SKM-1 treated with dmso at 0.1 percent for 144 hours (cell line): ENCODE data around the gene BHMT.
"Not testable (repeated sequence)": the region's sequence is repeated elsewhere in the genome, so short reads cannot be mapped to it uniquely, and the experiment has no call there.

Experiments
- DNase-seq: peaks from one replicate; lab custom pipeline; 2025; ENCODE audit not compliant: unreplicated experiment; lab: John Stamatoyannopoulos, UW

The BHMT gene

DNA sequence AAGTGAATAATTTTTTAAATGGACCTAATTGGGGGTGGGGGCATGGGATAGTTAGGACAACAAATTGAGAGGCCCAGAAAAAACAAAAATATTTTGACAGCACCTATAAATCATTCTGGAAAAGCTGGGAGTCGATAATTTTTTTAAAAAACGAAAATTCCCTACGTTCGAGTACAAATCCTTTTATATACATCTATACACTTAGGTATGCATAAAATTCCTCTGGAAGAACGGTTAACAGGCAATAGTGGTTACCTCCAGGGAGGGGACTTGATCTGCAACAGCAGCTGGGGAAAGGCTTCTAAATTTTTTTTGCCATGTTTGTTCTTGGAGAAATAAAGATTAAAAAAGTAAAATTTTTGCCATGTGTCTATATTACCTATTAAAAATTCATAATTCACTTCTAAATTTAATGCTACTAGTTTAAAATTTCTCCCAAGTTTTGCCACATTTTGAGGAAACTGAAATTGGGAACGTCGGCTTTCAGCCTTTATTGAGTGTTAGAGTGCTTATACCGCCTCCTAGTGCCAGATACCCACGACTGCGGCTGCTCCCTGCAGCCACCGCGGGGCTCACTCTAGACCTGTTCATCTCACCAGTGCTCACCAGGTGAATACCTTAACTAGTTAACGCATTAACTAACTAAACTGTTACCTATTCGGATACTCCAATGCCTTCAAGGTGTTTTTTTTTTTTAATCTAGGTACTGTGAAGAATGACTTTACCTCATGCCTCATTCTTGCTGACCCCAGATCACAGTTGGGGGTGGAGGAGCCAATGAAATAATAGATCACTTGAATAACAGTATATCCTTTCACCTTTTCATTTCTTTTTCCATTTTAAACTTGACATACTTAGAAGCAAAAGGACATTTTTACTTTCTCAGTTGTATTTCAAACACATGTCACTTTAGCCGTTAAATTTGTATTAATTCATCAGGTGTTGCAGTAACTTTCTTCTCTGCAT is 1.8 kb upstream of the BHMT start:
- DNase-seq, result peak; percentile 48

DNA sequence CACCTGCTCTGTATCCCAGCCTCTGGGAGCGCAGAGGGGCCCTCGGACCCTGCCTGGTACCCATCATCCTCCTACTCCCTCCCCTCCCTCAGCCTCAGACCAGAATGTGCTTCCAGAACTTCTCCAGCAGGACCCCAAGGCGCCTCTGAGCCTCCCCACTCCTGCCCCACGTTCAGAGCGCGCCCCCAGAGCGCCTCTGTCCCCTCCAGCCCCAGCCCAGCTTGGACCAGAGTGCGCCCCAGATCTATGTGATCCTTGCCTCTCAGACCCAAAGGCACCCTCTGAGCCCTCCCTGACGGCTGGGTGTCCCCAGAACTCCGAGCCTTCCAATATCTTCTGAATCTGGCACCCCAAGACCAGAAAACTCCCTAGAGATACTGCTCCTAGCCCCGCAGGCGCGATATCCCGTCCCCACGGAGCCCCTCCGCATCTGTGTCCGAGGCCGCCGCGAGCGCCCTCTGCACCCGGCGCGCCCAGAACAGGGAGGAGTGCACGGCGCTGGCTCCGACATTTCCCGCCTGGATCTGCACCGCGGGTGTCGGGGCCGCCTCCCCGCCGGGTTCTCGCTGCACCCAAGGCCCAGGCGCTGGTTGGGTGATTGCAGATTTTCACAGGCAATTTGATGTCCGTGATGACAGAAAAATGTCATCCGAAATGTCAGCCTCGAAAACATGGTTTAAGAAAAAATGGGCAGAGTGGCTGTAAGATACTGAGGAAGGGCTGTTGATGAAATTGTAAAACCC is 522 bp downstream of the BHMT start:
- DNase-seq, result no peak

DNA sequence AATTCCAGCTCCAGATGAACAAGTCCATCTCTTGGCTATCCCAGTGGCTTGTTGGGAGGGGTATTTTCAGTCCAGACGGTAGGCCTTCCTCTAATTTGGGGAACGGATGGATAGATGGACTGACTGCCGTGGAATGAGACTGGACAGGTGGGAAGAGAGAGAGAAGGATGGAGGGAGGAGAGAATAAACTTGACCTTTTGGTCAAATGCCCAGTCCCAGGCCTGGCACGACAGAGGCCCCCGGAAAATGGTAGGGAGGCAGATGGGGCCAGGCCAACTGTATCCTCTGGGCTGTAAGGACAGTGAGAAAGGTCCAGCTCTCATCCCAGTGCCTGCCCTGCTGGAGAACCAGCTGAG is 1.1 kb downstream of the BHMT start:
- no peak for DNase-seq

DNA sequence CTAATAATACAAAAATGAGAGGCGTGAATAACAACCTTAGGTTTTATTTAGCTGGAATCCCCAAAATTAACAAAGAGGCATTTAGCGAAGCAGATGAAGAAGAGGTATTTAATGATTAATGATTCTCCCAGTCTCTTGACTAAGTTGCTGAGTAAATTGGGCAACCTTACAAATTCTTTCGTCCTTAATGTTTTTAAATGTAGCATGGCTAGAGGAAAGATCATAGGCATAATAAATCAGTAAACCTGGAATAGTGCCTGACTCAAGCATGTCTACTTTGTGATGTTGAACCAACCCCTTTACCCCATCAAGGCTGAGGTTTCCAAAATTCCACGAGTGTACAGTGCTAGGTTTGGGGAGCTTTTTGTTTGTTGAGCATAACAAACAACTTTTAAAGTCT is 7.9 kb downstream of the BHMT start:
- no peak for DNase-seq

DNA sequence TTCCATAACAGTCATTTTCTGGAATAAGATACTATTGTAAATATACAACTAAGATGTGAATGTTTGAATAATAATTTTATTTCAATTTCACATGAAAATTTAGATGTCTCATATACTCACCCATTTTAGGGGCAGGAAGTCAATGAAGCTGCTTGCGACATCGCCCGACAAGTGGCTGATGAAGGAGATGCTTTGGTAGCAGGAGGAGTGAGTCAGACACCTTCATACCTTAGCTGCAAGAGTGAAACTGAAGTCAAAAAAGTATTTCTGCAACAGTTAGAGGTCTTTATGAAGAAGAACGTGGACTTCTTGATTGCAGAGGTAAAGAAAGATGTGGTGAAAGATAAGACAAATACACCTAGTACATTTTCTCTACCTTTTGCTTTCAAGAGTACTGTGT is 8.6 kb downstream of the BHMT start:
- DNase-seq, result no peak

DNA sequence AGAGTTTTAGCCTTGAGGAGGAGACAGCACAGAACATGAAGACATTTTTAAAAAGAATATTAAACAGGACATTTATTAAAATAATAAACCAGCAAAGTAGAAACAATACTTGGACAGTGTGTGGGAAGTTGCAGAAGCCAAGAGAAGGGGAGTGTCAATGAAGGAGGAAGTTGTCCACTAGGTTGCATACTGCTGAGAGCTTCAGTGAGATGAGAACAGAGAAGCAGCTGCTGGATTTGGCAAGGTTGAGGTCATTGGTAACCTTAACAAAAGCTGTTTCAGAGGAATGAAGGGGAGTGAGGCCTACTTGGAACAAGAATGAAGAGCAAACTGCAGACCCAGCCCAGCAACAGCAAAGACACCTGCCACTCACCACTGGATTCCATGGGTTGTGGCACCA is 11.4 kb downstream of the BHMT start:
- DNase-seq, result peak; percentile 92

DNA sequence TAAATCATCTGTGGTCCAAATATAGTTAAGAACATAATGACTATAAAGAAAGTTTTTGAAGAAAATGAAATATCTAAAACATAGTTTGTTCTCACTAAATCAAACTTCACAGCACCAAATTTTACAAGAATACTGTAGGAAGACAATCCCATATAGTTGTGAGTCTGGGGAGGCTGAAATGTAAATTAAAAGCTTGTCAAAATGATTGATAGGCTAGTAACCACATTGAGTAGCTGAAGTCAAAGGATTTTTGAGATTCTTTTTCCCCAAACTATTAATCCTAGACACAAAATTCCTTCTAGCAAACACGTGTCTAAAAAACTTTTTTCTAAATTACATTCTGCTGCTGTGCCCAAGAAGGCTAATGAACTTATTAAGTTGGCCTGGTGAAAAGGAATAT is 13.0 kb downstream of the BHMT start:
- no peak for DNase-seq

DNA sequence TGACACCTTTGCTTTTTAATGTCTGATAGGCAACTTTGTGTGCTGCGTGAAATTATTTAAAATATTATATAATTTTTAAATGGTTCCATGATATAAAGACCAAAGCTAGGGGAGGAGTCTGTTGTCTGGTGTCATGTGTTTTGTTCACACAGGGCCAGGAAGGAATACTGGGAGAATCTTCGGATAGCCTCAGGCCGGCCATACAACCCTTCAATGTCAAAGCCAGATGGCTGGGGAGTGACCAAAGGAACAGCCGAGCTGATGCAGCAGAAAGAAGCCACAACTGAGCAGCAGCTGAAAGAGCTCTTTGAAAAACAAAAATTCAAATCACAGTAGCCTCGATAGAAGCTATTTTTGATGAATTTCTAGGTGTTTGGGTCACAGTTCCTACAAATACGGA is 19.2 kb downstream of the BHMT start:
- no peak for DNase-seq

DNA sequence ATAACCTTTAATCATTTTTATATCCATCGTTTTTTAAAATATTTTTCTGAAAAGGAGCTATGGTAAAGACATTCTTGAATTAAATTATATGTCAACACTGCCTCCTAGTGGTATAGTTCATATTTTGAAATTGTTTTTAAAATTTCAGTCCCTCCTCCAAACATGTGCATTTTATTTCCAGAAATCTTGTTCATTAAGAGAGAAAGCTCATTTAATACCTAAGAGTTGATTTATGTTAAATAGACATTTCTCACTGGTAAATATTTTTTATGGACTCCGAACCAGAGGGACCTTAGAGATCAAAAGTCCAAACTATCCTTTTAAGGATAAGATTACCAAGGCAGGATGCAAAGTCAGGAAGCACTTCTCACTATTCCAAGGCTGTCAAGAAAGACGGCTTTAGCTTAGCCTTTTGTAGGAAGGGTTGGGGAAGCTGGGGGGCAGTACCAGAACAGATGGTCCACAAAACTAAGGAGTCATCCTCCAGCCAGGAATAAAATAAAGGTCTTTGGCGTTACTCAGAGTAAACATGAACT is 21.6 kb downstream of the BHMT start:
- DNase-seq, result peak; percentile 57

DNA sequence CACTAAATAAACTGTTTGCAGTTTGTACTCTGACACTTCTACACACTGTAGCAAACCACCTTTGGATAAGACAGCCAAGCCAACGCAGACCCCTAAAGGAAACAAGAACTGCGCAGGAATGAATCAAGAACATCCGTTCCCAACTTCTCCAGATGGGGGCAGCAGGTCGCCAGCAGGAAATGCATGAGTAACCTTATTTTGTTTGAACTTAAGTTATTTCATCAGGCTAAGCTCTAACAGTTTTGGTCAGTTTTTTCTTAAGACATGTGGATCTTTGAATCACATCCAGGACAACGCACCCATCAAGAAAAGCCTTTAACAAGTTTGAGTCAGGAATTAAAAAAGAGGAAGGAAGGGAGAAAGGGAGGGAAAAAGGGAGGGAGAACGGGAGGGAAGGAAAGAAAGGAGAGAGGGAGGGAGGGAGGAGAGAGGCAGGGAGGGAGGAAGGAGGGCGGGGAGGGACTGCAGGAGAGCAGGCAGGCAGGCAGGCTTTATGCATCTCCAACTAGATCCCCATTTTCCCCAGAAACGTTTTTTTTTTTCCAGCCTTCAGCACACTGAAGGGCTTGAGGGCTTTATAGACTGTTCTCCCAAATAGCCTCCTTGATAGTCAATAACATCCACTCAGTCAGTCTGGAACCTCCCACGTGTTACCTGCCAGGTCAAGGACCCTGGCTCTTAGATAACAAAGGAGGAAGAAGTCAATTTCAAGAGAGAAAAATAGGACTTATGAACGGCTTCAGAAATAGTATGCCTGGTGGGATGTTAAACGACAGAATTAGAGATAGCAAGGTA is 22.2 kb downstream of the BHMT start:
- DNase-seq, result peak; percentile 70

DNA sequence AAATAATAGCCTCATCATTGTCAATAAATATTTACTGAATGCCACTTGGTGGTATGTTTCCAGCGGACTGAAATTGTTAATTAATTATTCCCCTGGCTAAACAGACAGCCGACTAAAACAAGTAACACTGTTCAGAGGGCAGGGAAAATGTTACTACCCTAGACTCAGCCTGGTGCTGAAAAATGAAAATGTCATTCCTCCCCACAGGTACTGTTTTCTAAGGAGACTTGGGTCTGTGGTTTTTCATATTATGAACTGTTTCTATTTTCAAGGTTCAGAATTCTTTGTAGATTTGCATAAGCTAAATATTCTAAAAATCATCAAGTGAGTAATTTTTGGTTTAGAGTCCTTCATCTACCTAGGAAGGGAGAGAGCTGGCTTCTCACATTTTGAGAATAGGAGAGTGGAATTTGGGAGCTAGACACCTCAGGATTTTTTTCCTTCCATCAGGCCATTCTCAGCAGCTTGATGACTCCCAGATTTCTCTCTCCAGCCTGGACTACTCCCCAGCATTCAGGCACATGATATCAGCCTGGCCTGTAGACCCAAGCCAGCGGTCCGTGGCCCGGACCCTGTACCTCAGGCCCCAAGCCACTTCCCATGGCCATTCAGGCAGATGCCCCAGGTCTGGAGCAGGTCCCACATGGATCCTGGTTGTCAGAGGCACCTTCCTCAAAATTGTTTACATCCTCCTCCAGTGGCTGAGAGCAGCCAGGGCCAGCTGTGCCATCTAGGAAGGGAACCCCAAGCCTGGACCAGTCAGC is 24.4 kb downstream of the BHMT start:
- DNase-seq, result no peak

DNA sequence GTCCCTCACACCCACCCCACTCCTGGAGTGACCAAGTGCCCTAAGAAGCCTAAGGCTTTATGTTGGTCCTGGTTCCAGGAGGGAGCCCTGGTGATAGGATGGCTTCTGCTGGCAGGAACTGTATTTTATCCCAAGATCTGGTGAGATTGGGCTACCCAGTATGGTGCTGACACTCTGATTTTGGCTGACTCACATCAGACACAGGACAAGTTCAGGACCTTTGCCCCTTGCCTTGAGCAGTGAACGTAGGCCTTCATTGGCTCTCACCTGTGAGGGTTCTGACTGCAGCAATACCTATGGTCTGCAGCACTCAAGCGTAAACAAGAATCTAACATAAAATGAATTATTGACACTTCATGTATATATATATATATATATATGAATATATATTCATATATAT is 25.0 kb downstream of the BHMT start:
- DNase-seq, result no peak

DNA sequence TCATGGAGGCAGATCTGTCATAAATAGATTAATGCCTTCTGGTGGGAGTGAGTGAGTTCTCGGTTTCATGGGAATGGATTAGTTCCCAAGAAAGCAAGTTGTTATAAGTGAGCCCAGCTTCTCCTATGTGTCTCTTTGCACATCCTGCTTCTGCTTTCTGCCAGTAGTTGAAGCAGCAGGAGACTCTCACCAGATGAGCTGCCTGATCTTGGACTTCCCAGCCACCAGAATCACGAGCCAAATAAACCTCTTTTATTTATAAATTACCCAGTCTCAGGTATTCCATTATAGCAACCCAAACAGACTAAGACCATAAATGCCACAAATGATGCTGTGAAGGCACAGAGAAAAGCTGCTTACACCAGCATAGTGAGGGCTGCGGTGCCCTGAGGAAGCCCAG is 28.9 kb downstream of the BHMT start:
- no peak for DNase-seq

DNA sequence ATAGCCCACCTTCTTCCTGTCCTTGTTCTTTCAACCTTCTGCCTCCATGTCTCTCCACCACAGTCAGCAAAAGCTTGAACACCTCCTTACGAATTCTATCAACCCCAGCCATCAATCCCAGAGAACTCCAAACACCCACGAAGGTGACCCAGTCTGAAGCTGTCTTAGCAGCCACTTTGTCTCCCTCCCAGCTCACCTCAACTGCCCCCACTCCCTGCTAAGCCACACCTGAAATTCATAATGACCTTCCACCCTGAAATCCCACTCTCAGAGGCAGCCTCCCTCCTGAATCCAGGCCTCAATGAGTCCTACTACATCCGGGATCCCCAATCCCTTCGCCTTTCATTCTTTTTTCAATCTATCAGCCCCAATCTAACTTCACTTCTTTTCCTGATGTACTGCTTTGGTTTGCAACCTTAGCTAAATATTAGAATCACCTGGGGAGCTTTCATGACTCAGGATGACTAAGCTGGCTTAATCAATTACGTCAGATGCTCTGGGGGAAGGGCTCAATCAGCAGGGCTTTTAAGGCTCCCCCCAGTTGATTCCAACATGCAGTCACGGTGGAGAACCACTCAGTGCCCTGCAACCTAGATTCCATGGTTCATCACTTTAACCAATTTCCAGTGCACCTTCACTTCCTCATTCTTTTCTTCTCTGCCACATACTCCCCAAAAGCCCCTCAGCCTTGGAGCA is 32.2 kb downstream of the BHMT start:
- DNase-seq, result no peak

DNA sequence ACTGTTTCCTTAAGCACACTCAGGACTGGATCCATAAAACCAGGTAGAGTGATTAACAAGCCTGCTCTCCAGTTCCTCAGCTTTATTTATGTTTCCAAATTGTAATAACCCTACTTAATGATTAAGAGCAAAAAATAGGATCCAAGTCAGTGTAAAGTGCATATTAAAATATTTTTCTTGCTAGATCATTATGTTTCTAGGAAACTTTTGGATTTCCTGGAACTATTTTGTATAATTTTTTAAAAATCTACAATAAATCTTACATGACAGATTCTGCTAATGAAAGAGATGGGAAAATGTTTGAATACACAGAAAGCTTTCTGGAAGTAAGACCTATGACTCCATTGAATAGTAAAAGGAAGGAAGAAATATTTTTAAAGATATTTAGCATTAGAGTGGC is 35.5 kb downstream of the BHMT start:
- no peak for DNase-seq

DNA sequence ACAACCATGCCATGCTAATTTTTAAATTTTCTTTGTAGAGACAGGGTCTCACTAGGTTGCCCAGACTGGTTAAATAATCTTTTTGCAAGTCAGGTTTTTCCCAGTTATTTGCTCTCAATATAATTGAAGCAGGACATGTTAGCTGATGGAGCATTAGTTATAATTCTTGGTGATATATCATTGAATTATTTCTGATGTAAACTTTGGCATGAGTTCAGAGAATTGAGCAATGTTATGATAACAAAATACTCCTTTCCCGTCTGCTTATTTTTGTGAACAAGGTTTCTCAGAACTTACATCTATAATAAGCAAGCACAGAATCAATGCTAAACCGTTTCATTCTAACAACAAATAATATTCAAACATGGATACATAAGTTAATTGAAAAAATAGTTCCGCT is 37.8 kb downstream of the BHMT start:
- no peak for DNase-seq

DNA sequence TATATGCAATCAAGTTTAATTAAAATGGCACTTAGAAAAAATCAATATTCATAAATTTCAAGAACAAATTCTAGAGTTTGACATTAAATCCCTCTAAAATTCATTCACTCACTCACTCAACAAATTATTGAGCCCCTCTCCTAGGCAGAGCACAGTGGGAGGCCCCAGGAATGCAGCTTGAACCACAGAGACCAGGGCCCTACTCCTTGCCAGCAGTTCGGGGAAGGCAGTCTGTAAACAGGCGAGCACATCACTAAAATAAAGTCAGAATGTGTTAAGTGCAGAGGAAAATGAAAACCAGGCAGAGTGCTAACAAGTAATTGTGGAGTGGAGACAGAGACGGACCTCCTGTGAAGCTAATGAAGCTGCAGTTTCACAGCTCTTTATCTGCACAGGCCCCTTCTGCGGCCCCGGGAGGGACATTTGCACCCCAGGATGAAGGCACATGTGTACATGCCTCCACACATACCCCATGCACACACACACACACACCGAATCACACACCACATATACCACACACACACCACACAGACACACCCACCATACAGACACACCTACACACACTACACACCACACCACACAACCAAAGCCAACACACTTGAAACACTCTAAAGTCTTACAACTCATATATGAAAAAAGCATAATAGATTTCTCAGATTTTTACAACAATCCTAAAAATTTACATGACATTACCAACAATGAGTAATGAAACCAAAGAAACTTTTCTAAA is 40.5 kb downstream of the BHMT start:
- no peak for DNase-seq

DNA sequence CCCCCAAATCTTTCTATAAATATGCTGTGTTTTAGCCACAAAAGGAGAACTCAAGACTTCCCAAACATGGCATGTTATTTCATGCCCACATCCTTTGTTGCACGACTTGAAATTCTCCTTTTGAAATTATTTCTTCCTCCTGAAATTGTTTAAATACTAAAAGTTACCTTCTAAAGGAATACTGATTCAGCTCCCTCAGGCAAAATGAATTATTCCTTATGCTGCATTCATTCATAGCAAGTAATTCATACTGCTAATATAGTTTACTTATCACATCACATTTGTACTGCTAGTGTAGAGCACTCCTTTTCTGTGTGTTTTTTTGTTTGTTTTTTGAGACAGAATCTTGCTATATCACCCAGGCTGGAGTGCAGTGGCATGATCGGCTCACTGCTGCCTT is 45.7 kb downstream of the BHMT start:
- DNase-seq, result peak; percentile 53

DNA sequence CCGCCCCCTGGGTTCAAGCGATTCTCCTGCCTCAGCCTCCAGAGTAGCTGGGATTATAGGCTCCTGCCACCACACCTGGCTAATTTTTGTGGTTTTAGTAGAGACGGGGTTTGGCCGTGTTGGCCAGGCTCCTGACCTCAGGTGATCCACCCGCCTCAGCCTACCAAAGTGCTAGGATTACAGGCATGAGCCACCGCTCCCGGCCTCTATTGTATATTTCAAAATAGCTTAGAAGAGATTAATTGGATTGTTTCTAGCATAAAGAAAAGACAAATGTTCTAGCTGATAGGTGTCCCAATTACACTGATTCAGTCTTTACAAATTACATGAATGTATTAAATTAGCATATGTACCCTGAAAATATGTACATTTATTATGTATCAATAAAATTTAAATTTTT is 50.0 kb downstream of the BHMT start:
- DNase-seq, result not testable (repeated sequence)
